MCF 10A (cell line): ENCODE measurements around the gene CIB4. TPM values are rescaled to one million over a fixed set of nuclear protein-coding genes. Genes with fewer than 3 reads are reported as not detected.
A peak's percentile ranks its signal among the peaks of the same experiment; 100 is the strongest.

ENCODE experiments used
- BruUV-seq: library from RNA; stranded (reverse); fragments of 400-500 nt; replicated peaks from 2 replicates; lab custom pipeline; 2021; lab: Mats Ljungman, UMichigan
- CTCF ChIA-PET: fragments of 300-600 bp; sonication (Branson Sonifier 250); formaldehyde crosslinking; extraction: SDS; loops from one replicate; lab custom pipeline; 2021; ENCODE audit warnings: antibody characterized with exemption, inconsistent platforms; lab: Yijun Ruan, JAX
- POLR2A ChIA-PET: fragments of 300-600, 350-650 bp; sonication (Branson Sonifier 250); formaldehyde crosslinking; extraction: SDS; loops from one replicate; lab custom pipeline; 2020; ENCODE audit warnings: antibody characterized with exemption, inconsistent platforms; lab: Yijun Ruan, JAX
- DNase-seq: peaks from one replicate; pipeline ENCODE4 v3.0.0-alpha.2; 2018; ENCODE audit not compliant: unreplicated experiment
- H3K27ac Mint-ChIP-seq: one replicate; pipeline ENCODE4 v1.8.0; 2022; ENCODE audit warnings: mild to moderate bottlenecking, low read depth, mixed read lengths; ENCODE audit not compliant: unreplicated experiment
- H3K27me3 Mint-ChIP-seq: one replicate; pipeline ENCODE4 v1.8.0; 2022; ENCODE audit warnings: mixed read lengths; ENCODE audit not compliant: insufficient read depth, unreplicated experiment
- H3K36me3 Mint-ChIP-seq: one replicate; pipeline ENCODE4 v1.8.0; 2022; ENCODE audit warnings: mild to moderate bottlenecking, moderate library complexity, mixed read lengths; ENCODE audit not compliant: insufficient read depth, unreplicated experiment
- H3K4me1 Mint-ChIP-seq: one replicate; pipeline ENCODE4 v1.8.0; 2022; ENCODE audit warnings: mixed read lengths; ENCODE audit not compliant: insufficient read depth, unreplicated experiment
- H3K4me3 Mint-ChIP-seq: one replicate; pipeline ENCODE4 v1.8.0; 2022; ENCODE audit warnings: mild to moderate bottlenecking, moderate library complexity, mixed read lengths; ENCODE audit not compliant: unreplicated experiment
- H3K9me3 Mint-ChIP-seq: one replicate; pipeline ENCODE4 v1.8.0; 2022; ENCODE audit warnings: mixed read lengths; ENCODE audit not compliant: unreplicated experiment
- CTCF ChIP-seq: fragments of 200-600 bp; IDR thresholded peaks from one replicate; pipeline ENCODE4 v1.8.0; 2022; ENCODE audit warnings: antibody characterized with exemption, mild to moderate bottlenecking; ENCODE audit not compliant: unreplicated experiment
- intact Hi-C: fragments of 100-400 bp; cut with micrococcal nuclease; formaldehyde crosslinking; loops from 2 replicates; pipeline ENCODE4 v1.14.1; 2022
- total RNA-seq: library from RNA; stranded (reverse); gene quantifications from 2 replicates; pipeline ENCODE4 v1.2.3, GENCODE V29; 2022

CIB4 gene
- total RNA-seq, 1 experiment from 2014 or later = not detected

GRCh38 chr2:26605195-26605998, 35.8 kb downstream of the CIB4 start:
- CTCF ChIA-PET = interaction anchor here (0.6 to 7.3 kb wide), 43 partner anchors 8 to 1990 kb away, joined by 3 to 305 read pairs (median 4); partner anchors contain the start of genes CIB4 and SLC35F6
- peaks cover 85% of the 10 kb centered on the region for H3K27me3 Mint-ChIP-seq
- BruUV-seq = no TSS peak
- H3K36me3 Mint-ChIP-seq = no peaks in the 10 kb centered on the region
- no peak overlapping the region for H3K27ac Mint-ChIP-seq
- intact Hi-C loops = loop anchor here (1.0 to 5.0 kb wide), 2 partner anchors 140 to 337 kb away; no protein-coding TSS in a partner anchor
- no peak overlapping the region for H3K4me3 Mint-ChIP-seq
- peak; percentile 73 for DNase-seq
- peak; percentile 83 for TF ChIP-seq CTCF
- H3K4me1 Mint-ChIP-seq = no peaks in the 10 kb centered on the region
- no peaks in the 10 kb centered on the region for H3K9me3 Mint-ChIP-seq
- POLR2A ChIA-PET = interaction anchor here (1.2 to 2.9 kb wide), 2 partner anchors 141 to 180 kb away, joined by 3 to 12 read pairs; partner anchors contain the start of gene CENPA

- Mint-ChIP-seq H3K36me3 (no peaks in the 10 kb centered on the region), H3K27me3 (peaks cover 65% of the 10 kb centered on the region), H3K4me1 (no peaks in the 10 kb centered on the region), H3K4me3 (no peak overlapping the region), H3K27ac (no peak overlapping the region), H3K9me3 (no peaks in the 10 kb centered on the region)
- BruUV-seq = no TSS peak
- intact Hi-C loops = no loop called here
- no peak for DNase-seq
- no peak for TF ChIP-seq CTCF
- ChIA-PET POLR2A (no interaction called here), CTCF (interaction anchor here (0.7 to 7.3 kb wide), 4 partner anchors 12 to 175 kb away, joined by 3 to 305 read pairs (median 10); no protein-coding TSS in a partner anchor)
Observed at GRCh38 chr2:26602575-26602974, 38.6 kb downstream of the CIB4 start.

GRCh38 chr2:26599387-26599786, 41.8 kb downstream of the CIB4 start:
- Mint-ChIP-seq H3K27me3 (peaks cover 63% of the 10 kb centered on the region), H3K36me3 (no peaks in the 10 kb centered on the region), H3K27ac (no peak overlapping the region), H3K9me3 (no peaks in the 10 kb centered on the region), H3K4me1 (no peaks in the 10 kb centered on the region), H3K4me3 (no peak overlapping the region)
- TF ChIP-seq CTCF = no peak
- ChIA-PET POLR2A (interaction anchor here (1.2 kb wide), 1 partner anchor 44 kb away, joined by 3 read pairs; no protein-coding TSS in a partner anchor), CTCF (interaction anchor here (0.7 to 0.9 kb wide), 2 partner anchors 146 to 153 kb away, joined by 3 read pairs; no protein-coding TSS in a partner anchor)
- no peak for DNase-seq
- intact Hi-C loops = no loop called here
- no TSS peak for BruUV-seq

GRCh38 chr2:26598996-26599373, 42.2 kb downstream of the CIB4 start:
- BruUV-seq = no TSS peak
- CTCF ChIA-PET = interaction anchor here (0.9 kb wide), 1 partner anchor 146 kb away, joined by 3 read pairs; no protein-coding TSS in a partner anchor
- no peak overlapping the region for H3K27ac Mint-ChIP-seq
- TF ChIP-seq CTCF = no peak
- no peaks in the 10 kb centered on the region for H3K4me1 Mint-ChIP-seq
- H3K27me3 Mint-ChIP-seq = peaks cover 63% of the 10 kb centered on the region
- no peaks in the 10 kb centered on the region for H3K9me3 Mint-ChIP-seq
- no peak for DNase-seq
- H3K36me3 Mint-ChIP-seq = no peaks in the 10 kb centered on the region
- POLR2A ChIA-PET = interaction anchor here (1.2 kb wide), 1 partner anchor 43 kb away, joined by 3 read pairs; no protein-coding TSS in a partner anchor
- no peak overlapping the region for H3K4me3 Mint-ChIP-seq
- intact Hi-C loops = no loop called here
